Activated T-cell treated with anti-CD3 and anti-CD28 coated beads, Interleukin-2, amount 50 U/mL, for 48 hours (primary cell): ENCODE results near the gene VCAN.

Source experiments
- DNase-seq, 2 experiments: peaks; one replicate each; pipeline ENCODE4 v3.0.0-alpha.2; 2020

The VCAN gene

GRCh38 chr5:83540105-83540504 is 68.6 kb downstream of the VCAN start:
- DNase-seq, result no peak

- DNase-seq, result no peak
Measured at GRCh38 chr5:83540783-83541182, 69.2 kb downstream of the VCAN start.

- no peak for DNase-seq
Measured at GRCh38 chr5:83542839-83543238, 71.3 kb downstream of the VCAN start.

DNA sequence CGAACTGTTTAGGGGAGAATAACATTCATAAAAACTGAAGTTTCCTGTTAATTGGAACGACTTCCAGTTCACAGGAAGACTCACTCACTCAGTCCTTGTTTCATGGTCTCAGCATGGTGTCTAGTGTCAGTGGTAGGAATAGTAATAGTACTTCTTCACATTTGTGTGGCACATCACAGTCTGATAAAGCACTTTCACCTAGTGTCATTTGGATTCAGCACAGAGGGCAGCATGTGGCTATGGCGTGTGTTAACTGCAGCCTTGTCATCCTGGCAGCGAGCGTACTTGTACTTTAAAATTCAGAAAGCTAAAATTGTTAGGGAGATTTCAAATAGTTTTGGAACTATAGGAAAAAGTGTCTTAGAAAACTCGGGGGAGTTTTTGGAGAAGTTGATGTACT is 72.4 kb downstream of the VCAN start:
- DNase-seq, result no peak

DNA sequence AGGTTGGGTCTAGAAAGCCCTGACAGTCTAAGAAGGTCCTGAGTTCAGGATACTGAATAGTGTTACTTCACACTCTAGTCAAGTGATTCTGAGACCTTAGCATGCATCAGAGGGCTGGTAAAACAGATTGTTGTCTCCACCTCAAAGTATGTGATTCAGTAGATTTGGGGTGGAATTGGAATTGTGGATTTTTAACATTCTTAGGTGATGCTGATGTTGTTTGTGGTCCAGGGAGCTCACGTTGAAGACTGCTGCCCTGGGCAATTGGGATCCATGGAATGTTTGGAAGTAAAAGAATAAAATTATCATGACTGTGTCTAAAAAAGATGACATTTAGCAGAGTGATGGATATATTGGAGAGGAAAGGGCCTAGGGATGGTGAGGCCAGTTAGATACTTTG is 75.6 kb downstream of the VCAN start:
- DNase-seq, result no peak

- no peak for DNase-seq
Measured at GRCh38 chr5:83547889-83548288, 76.3 kb downstream of the VCAN start.

DNA sequence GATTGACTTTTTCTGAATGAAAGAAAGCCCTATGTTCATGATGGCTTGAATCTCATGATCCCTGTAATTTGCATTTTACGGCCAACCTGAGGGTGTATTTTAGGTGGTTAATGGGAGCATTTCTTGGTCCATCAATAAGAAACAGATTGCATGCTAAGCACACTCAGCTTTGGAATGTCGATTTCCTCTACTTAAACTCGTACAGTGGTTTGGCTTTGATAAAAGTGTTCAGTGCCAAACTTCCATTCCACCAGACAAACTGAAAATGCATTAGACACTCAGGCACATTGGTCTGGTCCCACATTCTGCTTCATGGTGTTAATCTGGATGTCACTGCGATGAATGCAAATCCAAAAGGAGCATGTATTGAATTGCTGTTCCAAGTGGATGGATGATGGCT is 77.0 kb downstream of the VCAN start:
- DNase-seq, result no peak

DNA sequence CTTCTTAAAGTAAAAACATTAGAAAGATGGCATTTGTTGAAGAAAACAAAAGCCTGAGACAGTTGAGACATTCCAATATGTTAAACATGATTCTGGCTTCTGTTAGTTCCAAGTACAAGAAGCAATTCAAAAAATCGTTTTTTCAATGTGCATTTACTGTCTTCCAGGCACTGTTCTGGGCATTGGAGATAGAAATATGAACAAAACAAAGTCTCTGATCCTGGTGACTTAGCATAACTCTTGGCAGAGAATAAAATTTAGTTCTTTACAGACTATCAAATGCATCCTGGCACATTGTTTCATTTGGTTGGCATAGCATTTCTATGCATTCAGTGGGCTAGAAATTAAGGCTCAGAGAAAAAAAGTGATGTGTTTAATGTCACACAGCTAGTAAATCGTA is 77.5 kb downstream of the VCAN start:
- no peak for DNase-seq

DNA sequence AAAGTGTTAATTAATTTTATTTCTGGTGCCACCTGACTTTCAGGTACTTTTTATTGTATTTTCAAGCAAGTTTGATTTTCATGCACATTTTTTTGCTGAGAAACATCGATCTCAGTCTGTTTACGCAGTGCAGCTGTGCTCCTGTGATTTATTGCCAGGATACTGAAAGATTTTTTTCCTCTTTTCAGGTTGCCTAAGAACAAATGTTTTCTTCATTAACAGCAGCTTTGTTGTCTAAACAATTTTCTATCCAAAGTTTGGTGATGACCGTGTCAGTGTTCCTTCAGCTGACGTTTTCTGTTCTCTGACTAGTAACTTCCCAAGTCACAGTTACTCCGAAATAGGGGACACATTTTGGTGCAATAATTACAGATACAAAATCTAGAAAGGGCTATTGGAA is 78.1 kb downstream of the VCAN start:
- no peak for DNase-seq

DNA sequence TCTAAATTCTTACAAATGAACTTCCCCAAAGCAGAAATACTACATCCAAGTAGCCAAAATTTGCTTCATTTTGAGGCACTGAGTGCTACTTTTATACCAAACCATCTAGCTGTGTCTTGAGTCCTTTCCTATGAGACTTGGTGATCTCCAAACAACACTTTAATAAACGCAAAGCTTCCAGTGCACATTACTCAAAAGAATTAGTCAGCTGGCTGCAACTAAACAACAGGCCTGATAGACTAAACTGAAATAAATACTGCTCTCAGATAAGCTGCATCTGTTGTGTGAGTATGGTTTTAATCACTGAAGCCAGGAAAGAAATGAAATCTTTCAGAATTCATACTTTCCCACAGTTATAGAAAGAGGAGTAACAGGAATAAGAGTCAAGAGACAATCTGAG is 80.3 kb downstream of the VCAN start:
- DNase-seq, result no peak

GRCh38 chr5:83552275-83552674 is 80.7 kb downstream of the VCAN start:
- no peak for DNase-seq

- DNase-seq, result no peak
Measured at GRCh38 chr5:83553000-83553486, 81.5 kb downstream of the VCAN start.

DNA sequence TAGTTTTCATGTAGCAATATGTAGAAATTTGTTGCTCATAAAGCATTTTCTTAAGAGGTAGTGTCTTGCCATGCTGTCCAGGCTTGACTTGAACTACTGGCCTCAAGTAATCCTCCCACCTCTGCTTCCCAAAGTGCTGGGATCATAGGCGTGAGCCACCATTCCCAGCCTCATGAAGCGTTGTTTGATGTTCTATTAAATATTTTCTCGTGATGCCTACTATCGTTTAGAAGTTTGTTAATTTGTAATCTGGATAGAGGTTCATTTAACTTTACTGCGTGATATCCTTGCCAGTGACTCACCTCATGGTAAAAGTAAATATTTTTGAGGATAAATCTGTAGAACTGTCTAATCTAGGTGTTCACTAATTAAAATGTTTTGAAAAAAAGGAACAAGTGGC is 82.6 kb downstream of the VCAN start:
- DNase-seq, result no peak

GRCh38 chr5:83554686-83555085 is 83.1 kb downstream of the VCAN start:
- no peak for DNase-seq

- no peak for DNase-seq
Measured at GRCh38 chr5:83555263-83555662, 83.7 kb downstream of the VCAN start.

GRCh38 chr5:83556190-83556589 is 84.6 kb downstream of the VCAN start:
- DNase-seq, result no peak

GRCh38 chr5:83559118-83559785 is 87.7 kb downstream of the VCAN start:
- no peak for DNase-seq

GRCh38 chr5:83562071-83562606 is 90.6 kb downstream of the VCAN start:
- no peak for DNase-seq

DNA sequence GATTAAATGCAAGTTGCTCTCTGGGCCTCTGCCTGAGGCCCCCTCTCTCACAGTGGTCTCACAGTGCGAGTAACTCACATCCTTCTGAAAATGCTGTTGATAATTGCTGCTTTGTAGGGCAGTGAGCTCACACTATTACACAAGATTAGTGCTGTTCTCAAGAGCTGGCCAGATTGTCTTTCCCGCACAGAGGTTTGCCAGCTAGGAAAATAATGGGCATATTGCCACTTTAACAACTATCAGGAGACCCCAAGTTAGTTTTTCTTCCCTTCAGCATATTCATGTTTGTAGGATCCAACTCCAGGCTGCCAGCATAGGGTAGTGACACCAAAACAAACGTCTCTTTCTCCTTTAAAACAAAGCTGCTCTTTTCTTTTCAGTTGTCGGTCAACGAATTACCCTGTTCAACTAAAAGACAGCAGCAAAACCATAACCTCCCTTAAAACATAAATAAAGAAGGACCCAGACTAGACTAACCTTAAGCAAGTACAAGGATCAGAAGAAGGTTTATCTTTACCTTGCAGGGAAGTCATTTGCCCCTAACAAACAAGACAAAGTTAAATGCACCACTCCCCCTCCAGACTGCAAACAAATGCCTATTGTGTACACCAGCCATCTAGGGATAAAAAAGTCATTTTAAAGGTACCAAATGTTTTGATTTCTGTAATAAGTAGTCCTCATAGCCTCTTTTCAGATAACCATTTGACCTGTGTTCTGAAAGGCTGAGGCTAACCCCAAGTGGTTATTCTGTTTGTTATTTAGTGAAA is 91.4 kb downstream of the VCAN start:
- DNase-seq, result no peak

DNA sequence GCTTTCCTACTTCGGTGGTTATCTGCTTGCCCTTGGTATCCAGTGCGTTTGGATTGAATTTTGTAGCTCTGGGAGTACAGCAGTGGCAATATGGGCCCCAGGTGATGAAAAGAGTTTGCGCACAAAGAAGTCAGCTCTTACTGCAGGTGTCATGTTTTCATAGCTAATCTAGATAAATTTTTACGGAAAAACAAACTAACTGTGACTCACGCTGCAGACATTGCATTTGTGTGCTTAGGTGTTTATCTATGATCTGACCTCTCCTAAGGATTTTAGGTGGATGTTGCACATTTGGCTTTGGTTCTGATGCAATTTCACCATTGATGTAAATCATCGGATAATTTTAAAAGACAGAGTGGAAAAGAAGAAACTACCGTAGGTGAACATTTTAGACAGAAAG is 92.1 kb downstream of the VCAN start:
- DNase-seq, result no peak

DNA sequence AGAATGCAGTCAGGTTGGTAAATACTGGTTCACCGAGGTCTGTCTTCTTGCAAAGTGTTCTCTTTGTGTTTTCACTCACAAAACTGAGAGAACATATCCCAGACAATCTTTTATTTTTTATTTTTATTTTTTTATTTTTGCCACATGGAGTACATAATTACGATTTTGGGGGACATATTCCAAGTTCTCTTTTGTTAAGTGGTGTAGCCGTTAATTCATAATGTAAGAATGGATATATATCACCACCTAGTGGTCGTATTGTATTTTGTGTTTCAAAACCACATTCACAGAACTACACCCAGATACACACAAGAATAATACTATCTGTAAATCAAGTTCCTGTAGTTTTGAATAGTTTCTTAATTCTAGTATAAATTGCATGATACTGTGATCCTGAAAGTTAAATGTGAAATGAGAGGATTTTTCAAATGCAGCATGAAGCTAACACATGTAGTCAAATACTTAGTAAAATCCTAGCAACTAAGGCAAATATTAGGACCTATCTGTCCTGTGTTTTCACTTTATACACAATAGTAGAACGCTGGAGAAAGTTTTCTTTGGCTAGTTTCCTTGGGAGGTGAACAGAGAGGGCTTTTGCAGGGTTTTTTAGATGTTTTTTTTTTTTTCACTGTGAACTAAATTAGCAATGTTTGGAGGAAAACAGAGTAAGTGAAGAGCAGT is 92.7 kb downstream of the VCAN start:
- no peak for DNase-seq

GRCh38 chr5:83567741-83568140 is 96.2 kb downstream of the VCAN start:
- DNase-seq, result no peak

DNA sequence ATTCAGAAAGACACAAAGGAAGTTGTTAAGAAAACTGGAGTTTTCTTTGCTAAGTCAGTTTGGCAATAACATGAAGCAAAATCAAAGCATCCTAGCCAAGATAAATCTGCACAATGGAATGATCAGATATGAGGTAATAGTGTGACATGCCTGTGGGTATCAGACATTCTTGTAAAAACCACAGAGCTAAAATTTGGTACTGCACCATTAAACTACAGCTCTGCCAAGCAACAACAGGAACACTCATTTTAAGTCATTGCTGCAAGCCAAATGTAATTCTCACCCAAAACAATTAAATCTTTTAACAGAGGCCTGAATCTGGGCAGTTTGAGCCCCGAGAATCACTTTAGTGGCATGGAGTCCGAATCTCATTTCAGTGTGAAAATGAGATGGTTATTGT is 96.6 kb downstream of the VCAN start:
- no peak for DNase-seq

DNA sequence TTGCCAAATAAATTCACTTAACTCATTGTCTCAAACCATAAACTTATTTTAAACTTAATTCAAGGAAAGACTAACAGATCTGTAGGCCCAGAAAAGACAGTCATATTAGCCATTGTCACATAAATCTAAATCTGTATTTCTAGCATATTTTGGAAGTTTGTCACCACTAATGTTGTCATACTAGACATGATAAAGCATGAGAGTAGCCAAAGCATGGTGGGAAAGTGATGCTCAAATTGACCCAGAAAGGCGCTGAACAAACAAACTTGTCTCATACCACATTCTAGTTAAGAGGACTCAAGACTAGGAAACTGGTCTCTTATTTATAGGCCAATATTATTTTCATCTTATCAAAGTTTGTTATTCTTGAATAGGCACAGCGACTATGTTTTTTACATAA is 99.4 kb downstream of the VCAN start:
- no peak for DNase-seq
